GM18873 (cell line): ENCODE measurements around the gene URGCP.

Experiments
- ATAC-seq: cut with Tn5 transposase; IDR thresholded peaks from one replicate; pipeline ENCODE4 v1.9.1; 2021; ENCODE audit warnings: mild to moderate bottlenecking, moderate library complexity, moderate number of reproducible peaks; ENCODE audit not compliant: unreplicated experiment, low FRiP score

Gene URGCP, protein sequence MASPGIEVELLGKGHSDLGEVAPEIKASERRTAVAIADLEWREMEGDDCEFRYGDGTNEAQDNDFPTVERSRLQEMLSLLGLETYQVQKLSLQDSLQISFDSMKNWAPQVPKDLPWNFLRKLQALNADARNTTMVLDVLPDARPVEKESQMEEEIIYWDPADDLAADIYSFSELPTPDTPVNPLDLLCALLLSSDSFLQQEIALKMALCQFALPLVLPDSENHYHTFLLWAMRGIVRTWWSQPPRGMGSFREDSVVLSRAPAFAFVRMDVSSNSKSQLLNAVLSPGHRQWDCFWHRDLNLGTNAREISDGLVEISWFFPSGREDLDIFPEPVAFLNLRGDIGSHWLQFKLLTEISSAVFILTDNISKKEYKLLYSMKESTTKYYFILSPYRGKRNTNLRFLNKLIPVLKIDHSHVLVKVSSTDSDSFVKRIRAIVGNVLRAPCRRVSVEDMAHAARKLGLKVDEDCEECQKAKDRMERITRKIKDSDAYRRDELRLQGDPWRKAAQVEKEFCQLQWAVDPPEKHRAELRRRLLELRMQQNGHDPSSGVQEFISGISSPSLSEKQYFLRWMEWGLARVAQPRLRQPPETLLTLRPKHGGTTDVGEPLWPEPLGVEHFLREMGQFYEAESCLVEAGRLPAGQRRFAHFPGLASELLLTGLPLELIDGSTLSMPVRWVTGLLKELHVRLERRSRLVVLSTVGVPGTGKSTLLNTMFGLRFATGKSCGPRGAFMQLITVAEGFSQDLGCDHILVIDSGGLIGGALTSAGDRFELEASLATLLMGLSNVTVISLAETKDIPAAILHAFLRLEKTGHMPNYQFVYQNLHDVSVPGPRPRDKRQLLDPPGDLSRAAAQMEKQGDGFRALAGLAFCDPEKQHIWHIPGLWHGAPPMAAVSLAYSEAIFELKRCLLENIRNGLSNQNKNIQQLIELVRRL

DNA sequence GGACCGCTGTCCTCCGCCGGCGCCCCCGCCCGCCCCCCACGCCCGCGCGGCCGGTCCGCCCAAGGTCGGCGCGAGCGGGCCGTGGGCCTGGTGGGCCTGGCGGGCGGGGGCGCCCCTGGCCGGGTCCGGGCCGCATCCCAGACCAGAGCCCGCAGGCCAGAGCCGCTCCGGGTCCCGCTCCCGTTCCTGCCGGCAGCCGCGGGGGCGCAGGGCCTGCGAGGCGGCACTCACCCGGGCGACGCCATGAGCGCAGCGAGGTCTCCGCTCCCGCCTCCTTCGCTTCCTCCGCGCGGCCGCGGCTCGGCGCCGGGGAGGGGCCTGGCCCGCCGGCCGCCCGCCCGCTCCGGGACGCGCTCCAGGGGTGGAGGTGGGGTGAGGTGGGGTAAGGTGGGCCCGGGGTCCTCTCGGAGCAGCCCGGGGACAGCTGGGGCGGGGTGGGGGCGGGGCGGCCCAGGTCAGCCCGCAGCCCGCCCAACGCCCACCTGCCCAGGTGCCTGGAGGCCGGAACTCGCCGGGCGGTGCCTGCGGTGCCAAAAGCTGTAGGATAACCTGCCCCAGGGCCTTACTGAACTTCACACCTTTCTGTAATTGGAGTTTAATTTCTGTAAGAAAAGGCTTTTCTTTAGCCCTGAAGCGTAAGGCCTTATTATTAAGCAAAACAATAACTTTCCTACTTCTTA, at the start of gene URGCP:
TSS of gene URGCP (minus strand) at position 266 of the 680 bp plus-strand sequence. CDS start at position 245, 21 bp downstream.
- no peak for ATAC-seq

DNA sequence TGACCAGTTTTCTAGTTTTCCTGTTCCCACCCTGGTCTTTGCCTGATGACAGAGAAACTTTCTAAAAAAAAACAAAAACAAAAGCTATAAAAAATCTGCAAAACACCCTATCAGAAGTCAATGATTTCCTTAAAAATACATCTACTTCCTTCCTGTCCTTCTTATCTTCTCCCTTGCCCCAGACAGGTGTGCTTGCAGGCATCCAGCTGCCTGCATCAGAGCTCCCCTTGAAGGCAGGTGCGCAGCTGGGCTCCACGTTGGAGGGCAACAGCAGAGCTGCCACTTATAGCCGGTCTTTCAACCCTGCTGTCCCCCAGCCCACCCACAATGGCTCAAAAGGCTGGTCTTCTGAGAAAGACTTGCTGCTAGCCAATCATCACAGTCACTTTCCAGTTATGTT, 49.6 kb upstream of the URGCP start:
- no peak for ATAC-seq

DNA sequence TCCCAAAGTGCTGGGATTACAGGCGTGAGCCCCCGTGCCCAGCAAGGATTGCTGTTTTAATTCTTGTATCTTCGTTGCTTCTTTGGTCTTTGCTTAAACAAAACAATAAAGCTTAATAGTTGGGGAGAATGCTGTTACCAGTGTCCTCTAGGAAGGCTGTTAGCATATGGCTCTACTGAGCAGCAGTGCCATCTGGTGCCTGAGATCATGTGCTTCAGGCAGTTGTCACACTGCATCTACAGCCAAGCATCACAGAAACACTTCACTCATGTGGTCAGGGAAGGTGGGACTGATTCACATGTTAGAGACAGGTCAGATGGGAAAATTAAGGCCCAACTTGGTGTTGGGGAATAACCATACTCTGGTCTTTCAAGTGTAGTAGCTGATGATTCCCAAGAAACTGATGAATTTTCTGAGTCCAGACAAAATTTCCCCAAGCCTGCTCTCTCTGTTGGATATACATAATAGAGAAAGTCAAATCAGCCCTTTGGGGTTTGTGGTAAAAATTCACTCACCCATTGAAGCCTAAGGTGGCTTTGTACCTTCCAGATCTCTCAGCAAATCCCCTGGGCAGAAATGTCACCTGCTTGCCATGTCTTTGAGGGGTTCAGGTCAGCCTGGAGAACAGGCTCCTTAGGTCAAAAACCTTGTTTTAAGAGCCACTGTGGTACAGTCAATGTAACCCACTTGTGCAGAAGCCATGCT, 48.3 kb upstream of the URGCP start:
- ATAC-seq = no peak

DNA sequence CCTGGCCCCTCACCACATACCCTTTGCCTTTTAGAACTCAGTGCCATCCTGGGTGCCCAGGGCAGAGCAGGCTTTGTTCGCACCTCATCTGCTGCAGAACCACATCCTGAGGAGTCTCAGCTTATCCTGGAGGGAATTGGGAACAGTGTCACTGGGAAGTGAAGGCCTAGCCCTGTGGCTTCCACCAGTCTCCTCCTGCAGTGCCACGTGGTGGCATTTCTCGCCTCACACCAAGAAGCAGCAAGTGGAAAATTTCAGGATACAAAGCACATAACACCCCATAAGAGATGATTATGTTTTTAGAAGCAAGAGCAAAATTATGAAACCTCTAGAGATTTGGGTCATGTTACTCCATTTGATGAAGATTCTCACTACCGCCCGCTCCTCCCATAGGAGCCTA, 46.7 kb upstream of the URGCP start:
- ATAC-seq = no peak

DNA sequence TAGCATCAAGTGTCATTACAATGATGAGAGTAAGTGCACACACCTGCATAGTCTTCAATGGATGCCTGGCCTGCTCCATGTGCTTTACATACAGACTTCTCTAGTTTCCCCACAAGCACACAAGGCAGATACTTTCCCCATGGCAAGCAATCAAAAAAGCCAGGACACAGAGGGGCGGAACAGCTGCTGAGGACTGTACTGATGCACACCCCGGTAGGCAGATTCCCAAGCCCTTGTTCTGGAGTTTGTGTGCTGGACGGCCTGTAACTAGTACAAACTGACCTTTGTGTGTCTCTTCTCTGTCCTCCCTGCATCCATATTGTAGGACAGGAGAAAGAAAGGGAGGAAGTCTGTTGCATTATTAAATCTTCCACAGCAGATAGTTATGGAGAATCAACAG, 45.6 kb upstream of the URGCP start:
- ATAC-seq = no peak

DNA sequence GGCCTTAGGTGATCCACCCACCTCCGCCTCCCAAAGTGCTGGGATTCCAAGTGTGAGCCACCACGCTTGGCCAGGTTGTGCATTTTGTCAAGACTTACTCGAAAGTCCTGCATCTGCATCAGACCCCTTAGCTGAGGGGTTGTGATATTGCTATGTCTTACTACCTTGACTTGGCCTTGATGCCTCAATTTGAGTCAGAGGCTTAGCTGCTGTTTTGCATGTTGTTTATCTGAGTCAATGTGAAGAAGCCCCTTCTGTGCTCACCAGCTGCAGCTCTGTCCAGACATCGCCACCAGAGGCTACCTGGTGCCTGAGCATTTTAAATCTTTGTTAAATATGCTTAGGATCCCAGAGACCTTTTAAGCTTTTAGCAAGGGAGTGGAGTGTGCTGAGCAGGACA, 37.9 kb upstream of the URGCP start:
- peak; percentile 44 for ATAC-seq

DNA sequence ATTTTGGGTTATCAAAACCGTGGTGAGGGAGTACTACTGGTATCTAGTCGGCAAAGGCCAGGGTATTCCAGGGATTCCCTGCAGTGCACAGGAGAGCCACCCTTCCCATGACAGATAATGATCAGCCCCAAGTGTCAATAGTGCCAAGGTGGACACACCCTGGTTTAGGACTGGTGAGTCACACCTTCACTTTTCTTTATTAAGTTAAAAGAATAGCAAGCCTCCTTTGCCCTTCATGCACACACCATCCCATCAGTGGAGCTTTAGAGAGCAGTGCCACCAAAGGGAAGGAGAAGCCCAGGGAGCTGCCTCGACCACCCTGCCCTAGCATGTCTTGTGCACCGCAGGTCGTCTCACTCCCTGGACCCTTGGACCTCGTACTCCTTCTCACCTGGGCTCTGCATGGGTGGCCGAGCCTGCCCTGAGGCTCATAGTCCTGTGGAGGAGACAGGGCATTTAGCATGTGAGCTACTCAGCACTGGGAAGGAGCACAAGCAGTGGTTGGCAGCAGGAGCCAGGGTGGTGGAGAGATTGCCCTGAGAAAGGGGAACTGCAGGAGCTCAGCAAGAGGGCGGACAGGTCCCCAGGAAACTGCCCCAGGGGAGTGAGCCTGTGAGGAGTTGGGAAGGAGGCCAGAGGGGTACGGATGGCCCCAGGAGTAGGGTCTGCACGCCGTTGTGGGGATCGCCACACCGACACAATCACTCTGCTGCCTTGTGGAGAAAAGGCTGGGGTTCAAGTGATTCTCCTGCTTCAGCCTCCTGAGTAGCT, 37.2 kb upstream of the URGCP start:
- no peak for ATAC-seq

DNA sequence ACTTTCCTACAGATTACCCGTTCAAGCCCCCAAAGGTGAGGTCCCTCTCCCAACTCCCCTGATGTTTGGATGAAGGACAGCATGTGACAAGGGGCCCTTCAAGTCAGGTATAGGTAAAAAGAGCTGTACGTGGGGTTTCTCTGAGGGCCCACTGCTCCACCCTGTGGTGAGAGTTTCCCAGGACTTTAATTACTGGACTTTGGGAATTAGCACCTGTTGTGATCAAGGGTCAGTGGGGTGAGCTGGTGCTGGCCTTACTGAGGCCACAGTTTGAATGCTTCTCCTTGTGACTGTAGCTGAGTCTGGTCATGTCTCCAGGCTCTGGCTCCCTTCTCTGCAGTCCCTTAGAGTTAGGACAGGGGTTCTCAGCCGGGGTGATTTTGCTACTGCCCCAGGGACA, 36.6 kb upstream of the URGCP start:
- no peak for ATAC-seq

DNA sequence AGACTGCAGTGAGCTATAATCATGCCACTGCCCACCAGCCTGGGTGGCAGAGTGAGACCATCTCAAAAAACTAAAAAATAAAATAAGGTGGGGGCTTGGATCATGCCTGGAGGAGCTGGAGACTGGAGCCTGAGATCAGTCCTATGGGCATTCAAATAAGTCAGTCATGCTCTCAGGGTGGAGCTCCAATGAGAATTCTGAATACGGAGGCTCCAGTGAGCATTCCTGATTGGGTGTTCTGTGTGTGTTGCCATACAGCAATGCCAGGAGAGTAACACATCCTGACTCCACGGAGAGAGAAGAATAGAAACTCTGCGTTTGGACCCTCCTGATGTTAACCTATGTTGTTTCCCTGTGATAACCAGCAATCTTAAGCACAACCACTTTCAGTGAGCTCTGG, 35.9 kb upstream of the URGCP start:
- ATAC-seq = no peak

DNA sequence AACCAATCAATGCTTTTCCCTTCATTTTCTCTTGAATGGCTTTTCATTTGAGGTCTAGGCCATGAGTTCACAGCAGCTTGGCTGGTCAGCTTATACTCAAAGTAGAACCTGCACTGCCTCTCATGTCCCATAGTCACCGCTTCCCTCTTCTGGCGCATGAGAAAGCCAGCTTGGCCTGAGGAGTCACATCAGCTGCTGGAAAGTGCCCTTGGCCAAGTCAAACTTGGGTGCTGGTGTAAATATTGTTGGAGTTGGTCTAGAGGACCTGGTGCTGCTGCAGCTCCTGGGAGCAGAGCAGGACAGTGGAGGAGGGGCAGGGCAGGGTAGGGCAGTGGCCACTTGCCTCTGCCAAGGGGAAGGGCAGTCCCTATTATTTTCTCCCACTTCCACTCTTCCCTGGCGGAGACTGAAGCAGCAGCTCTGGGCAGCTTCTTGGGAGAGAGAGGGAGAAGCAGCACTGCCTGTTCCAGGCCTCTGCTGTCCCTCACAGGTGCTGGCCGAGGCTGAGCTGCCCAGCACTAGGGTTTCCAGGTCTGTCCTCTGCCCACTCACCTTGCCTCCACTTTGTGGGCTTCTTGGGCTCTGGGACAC, 32.6 kb upstream of the URGCP start:
- no peak for ATAC-seq

DNA sequence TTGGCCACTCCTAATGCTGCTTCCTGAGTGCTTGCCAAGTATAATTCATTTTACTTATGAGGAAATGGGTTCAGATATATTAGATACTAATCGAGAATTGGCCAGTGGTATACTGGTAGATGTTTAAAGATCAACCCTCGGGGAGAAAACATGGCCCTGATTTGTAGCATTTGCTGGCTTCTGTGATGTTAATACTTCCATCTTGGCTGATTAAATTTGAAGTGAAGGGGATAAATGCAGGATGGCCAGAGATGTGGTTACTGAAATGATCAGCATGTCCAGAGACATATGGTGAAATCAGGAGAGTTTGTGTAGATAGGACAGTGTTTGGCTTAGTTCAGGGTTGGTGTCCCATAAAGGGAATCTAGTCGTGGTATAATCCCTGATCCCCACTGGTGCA, 31.0 kb upstream of the URGCP start:
- ATAC-seq = no peak

DNA sequence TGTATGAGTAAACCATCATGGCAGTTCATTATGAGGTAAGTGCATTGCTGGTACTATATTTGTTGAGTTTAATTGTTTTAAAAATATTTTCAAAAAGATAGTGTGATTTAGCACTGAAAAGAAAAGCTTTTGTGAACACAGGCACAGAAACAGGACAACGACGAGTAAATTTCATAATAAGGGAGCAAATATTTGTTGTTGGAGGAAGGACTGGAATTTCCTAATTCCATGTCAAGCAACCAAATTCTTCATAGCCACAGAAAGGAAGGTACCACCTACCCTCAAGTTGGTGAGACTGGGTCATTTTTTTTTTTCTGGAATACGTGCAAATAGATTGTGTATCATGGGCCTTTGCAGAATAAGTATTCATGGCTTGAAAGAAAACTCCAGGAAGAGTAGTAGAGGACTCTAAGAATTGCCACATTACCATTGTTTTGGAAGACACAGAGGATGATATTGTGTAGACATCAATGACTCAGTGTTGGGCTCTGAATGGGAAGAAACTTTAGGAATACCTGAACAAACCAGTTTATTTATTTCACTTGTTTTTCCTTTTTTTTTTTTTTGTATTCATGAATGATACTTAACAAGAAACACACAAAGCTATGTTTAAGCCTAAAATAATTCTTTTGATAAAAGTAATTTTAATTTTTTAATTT, 27.6 kb upstream of the URGCP start:
- ATAC-seq = no peak

DNA sequence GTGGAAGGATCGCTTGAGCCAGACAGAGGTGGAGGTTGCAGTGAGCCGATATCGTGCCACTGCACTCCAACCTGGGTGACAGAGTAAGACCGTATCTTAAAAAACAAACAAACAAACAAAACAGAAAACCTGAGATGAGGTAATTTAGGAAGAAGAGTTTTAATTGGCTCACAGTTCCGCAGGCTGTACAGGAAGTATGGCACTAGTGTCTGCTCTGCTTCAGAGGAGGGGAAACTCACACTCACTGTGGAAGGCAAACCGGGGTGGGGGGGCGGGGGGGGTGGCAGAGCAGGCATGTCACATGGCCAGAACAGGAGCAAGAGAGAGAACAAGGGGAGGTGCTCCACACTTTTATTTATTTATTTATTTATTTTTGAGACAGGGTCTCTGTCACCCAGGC, 24.9 kb upstream of the URGCP start:
- no peak for ATAC-seq

DNA sequence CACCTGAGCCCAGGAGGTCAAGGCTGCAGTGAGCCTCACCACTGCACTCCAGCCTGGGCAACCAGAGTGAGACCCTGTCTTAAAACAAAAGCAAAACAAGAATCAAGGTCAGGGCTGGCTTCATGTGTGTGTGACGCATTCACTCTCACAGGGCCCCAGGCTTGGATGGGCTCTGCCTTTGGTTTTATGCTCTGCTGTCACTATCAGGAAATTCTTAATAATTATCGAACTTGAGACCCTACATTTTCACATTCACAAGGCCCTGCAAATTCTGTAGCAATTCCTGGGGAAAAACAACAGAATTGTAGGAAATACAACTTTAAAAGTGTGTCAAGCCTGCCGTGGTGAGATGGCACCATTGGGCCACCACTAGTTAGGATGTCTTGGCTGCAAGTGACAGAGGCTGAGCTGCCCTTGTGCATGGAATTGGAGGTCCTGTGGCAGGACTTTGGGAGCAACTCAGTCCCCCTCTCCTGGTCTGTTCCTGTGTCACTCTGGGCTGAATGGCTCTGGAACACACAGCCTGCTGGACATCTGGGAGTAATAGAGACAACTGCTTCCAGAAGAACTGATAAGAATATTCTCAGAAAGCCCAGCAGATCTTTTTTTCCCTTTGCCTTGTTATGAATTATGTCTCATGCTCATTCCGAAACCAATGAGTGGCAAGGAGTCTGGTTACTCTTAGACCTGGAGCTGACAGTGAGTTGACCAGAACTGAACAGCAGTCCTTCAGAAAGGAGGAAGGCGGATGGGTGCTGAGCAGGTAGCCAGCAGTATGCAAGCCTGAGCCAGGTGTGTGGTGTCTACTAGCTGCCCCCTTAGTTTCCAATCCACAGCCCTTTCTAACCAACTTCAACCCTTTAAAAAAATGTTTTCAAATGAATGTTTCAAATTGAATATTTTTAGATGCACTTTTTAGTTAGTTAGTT, 23.4 kb upstream of the URGCP start:
- ATAC-seq = no peak

DNA sequence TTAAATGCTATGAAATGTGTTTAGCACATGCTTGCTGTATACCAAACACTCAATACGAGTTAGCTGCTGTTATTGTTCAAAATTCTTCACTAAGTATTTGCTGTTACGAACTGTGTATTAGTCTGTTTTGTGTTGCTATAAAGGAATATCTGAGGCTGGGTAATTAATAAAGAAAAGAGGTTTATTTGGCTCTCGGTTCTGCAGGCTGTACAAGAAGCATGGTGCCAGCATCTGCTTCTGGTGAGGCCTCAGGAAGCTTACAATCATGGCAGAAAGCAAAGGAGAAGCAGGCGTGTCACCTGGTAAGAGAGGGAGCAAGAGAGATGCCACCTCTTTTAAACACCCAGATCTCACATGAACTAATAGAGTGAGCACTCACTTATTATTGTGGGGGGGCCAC, 21.4 kb upstream of the URGCP start:
- ATAC-seq = no peak

DNA sequence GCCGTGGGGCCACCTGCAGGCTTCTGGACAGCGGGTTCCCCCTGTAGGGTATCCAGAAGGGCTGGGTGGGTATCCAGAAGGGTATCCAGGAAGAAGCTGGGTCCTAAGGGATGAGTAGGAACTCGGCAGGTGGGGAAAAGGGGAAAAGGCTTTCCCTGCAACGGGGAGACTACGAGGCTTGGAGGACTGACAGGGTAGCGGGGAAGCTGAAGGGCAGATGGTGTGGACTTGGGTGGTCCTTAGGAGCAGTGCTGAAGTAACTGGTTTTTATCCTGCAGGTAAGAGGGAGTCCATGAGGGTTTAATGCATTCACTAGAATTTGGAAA, 20.4 kb upstream of the URGCP start:
- ATAC-seq = peak; percentile 17

DNA sequence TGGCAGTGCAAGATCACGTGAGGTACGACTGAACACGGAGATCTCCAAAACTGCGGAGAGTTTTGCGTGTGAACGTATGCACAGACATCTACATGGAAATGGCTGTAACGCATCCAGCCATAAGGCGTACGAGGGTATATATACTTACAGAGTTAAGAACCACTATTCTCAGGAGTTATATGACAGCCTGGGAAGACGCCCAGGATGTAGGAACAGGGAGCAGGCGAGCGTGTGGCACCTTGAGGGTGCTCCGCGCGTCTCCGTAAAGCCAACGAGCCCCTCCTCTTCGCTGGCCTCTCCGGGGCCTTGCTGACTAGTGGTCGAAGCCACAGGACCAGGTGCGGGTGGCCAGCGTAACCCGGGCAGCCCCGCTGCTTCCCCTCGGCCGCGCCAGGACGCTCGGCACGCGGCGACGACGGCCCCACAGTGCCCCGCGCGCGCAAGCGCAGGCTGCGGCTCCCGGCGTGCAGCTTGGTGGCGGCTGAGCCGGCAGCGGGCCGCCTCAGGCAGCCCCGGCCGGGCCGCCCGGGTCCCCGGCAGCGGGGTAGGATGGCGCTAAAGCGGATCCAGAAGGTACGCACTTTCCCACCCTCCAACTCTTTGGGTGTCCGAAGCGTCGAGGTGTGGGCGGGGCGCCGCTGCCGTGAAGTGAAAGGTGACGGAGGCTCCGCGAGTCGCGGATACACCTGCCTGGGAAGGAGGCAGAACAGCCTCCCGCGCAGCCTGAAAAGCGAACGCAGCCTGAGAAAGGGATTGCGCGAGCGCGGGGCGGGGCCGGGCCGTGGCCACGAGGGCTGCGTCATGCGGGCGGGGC, 19.8 kb upstream of the URGCP start, which contains the start of gene UBE2D4:
TSS of gene UBE2D4 (plus strand) at position 453 of the 814 bp plus-strand sequence. CDS start at position 550, 97 bp downstream.
- ATAC-seq = peak; percentile 81
